ENCODE measurements around the gene TMA7. TPM values are rescaled to one million over a fixed set of nuclear protein-coding genes. Genes with fewer than 3 reads are reported as not detected.

The TMA7 gene
- total and polyA plus RNA-seq, 4 donors = 75.2 to 241 (median 113) TPM

DNA sequence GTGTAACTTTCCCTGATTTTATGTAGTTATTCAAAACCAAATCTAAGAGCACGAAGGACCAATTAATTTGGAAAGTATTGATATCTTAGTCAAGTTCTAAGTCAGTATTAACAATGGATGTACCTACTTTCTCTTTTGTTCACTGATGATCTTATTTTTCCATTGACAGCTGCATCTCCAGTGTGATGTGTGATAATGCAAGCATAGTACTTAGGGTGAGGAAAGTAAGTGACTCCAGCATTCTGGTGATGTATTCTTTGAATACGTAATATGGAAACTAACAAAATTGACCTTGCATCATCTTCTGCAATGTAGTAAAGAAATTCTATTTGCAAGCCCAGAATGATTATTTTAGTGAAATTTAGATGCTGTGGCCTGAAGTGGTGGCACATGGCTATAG, 45.7 kb upstream of the TMA7 start:
- H3K9ac ChIP-seq (ENCODE audit: low read depth in 1 of 2, low read length in 2 of 2) = no peak overlapping the region
- no peaks in the 10 kb centered on the region for H3K27me3 ChIP-seq (ENCODE audit: control insufficient read depth in 4 of 4, insufficient read depth in 4 of 4, low read length in 3 of 4)
- no peaks in the 10 kb centered on the region for H3K9me3 ChIP-seq (ENCODE audit: control insufficient read depth in 4 of 4, low read length in 3 of 4)
- DNase-seq (ENCODE audit: low spot score) = no peak
- TF ChIP-seq YY1 (IDR thresholded peaks at IDR 0.05) = no peak
- TF ChIP-seq ATF3 (IDR thresholded peaks at IDR 0.05) = no peak
- no peak for TF ChIP-seq HNF4G (IDR thresholded peaks at IDR 0.05)
- no peak for TF ChIP-seq FOXA2 (IDR thresholded peaks at IDR 0.05)
- TF ChIP-seq RXRA (IDR thresholded peaks at IDR 0.05) = no peak
- no peak for TF ChIP-seq NR2F2 (IDR thresholded peaks at IDR 0.05)
- TF ChIP-seq SP1 (IDR thresholded peaks at IDR 0.05) = no peak
- TF ChIP-seq, protein P1, sequence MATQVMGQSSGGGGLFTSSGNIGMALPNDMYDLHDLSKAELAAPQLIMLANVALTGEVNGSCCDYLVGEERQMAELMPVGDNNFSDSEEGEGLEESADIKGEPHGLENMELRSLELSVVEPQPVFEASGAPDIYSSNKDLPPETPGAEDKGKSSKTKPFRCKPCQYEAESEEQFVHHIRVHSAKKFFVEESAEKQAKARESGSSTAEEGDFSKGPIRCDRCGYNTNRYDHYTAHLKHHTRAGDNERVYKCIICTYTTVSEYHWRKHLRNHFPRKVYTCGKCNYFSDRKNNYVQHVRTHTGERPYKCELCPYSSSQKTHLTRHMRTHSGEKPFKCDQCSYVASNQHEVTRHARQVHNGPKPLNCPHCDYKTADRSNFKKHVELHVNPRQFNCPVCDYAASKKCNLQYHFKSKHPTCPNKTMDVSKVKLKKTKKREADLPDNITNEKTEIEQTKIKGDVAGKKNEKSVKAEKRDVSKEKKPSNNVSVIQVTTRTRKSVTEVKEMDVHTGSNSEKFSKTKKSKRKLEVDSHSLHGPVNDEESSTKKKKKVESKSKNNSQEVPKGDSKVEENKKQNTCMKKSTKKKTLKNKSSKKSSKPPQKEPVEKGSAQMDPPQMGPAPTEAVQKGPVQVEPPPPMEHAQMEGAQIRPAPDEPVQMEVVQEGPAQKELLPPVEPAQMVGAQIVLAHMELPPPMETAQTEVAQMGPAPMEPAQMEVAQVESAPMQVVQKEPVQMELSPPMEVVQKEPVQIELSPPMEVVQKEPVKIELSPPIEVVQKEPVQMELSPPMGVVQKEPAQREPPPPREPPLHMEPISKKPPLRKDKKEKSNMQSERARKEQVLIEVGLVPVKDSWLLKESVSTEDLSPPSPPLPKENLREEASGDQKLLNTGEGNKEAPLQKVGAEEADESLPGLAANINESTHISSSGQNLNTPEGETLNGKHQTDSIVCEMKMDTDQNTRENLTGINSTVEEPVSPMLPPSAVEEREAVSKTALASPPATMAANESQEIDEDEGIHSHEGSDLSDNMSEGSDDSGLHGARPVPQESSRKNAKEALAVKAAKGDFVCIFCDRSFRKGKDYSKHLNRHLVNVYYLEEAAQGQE (IDR thresholded peaks at IDR 0.05) = no peak
- no peak for TF ChIP-seq JUND (IDR thresholded peaks at IDR 0.05)
- no peak for TF ChIP-seq RAD21 (IDR thresholded peaks at IDR 0.05)
- no peak for TF ChIP-seq EGR1 (IDR thresholded peaks at IDR 0.05; ENCODE audit: low read depth in 2 of 2)
- H3K36me3 ChIP-seq (ENCODE audit: control insufficient read depth in 4 of 4, insufficient read depth in 3 of 4, low read depth in 1 of 4, low read length in 3 of 4) = no peaks in the 10 kb centered on the region
- H3K4me3 ChIP-seq (ENCODE audit: low read depth in 1 of 3, low read length in 3 of 3) = no peak overlapping the region
- WGBS = 86% methylated on average over 2 of the region's 2 CpGs
- no peak overlapping the region for H3K27ac ChIP-seq (ENCODE audit: low read depth in 1 of 2, low read length in 2 of 2)
- no peaks in the 10 kb centered on the region for H3K4me1 ChIP-seq (ENCODE audit: control insufficient read depth in 4 of 4, insufficient read depth in 4 of 4, low read length in 3 of 4)

DNA sequence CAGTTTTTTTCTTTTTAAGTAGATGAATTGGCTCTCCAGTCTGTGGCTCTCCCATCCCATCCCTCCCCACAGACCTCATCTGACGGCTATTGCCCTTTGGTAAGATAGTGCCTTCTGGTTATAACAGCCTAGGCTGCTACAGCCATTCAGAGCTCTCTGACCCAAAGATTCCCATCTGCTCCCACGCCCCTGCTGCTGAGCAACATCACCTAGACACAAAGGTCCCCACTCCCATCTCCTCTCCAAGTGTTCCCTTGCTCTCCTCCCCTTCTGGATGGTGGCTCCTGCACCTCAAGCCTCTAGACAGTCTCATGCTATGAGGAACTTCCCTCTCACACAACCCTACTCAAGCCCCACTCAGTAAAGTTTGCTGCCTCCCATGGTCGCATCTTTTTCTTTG, 44.3 kb upstream of the TMA7 start:
- WGBS = 54% methylated on average over 3 of the region's 3 CpGs
- H3K4me3 ChIP-seq (ENCODE audit: low read depth in 1 of 3, low read length in 3 of 3) = no peak overlapping the region
- no peaks in the 10 kb centered on the region for H3K4me1 ChIP-seq (ENCODE audit: control insufficient read depth in 4 of 4, insufficient read depth in 4 of 4, low read length in 3 of 4)
- H3K27me3 ChIP-seq (ENCODE audit: control insufficient read depth in 4 of 4, insufficient read depth in 4 of 4, low read length in 3 of 4) = no peaks in the 10 kb centered on the region
- H3K27ac ChIP-seq (ENCODE audit: low read depth in 1 of 2, low read length in 2 of 2) = no peak overlapping the region
- no peak for DNase-seq (ENCODE audit: low spot score)
- H3K9me3 ChIP-seq (ENCODE audit: control insufficient read depth in 4 of 4, low read length in 3 of 4) = no peaks in the 10 kb centered on the region
- no peaks in the 10 kb centered on the region for H3K36me3 ChIP-seq (ENCODE audit: control insufficient read depth in 4 of 4, insufficient read depth in 3 of 4, low read depth in 1 of 4, low read length in 3 of 4)
- TF ChIP-seq CTCF (IDR thresholded peaks at IDR 0.05; ENCODE audit: low read depth, low read length, missing input control) (no peak), RAD21 (IDR thresholded peaks at IDR 0.05) (no peak), GABPA (IDR thresholded peaks at IDR 0.05 in 1 of 2, conservative IDR thresholded peaks at IDR 0.05 in 1 of 2) (no peak), MAX (IDR thresholded peaks at IDR 0.05) (no peak), SP1 (IDR thresholded peaks at IDR 0.05) (no peak), YY1 (IDR thresholded peaks at IDR 0.05) (no peak), EGR1 (IDR thresholded peaks at IDR 0.05; ENCODE audit: low read depth in 2 of 2) (no peak), FOXA1 (IDR thresholded peaks at IDR 0.05) (no peak), HNF4A (conservative IDR thresholded peaks at IDR 0.05) (no peak), RXRA (IDR thresholded peaks at IDR 0.05) (no peak), ZBTB33 (IDR thresholded peaks at IDR 0.05) (no peak), TAF1 (conservative IDR thresholded peaks at IDR 0.05) (no peak), HNF4G (IDR thresholded peaks at IDR 0.05) (no peak), FOXA2 (IDR thresholded peaks at IDR 0.05) (no peak), JUND (IDR thresholded peaks at IDR 0.05) (no peak), NR2F2 (IDR thresholded peaks at IDR 0.05) (no peak), ATF3 (IDR thresholded peaks at IDR 0.05) (no peak)
- TF ChIP-seq, protein P1 (IDR thresholded peaks at IDR 0.05) = no peak
- H3K9ac ChIP-seq (ENCODE audit: low read depth in 1 of 2, low read length in 2 of 2) = no peak overlapping the region

Measured in liver (tissue), 9 donors.